GM23338 (cell line): ENCODE measurements around the gene CKS1B. TPM values are rescaled to one million over a fixed set of nuclear protein-coding genes. Genes with fewer than 3 reads are reported as not detected.

Experiments used
- ATAC-seq: fragments of 200-7000 bp; cut with Tn5 transposase; 3 replicates; pipeline ENCODE4 v1.9.1; 2020
- DNase-seq: peaks from one replicate; pipeline ENCODE4 v3.0.0-alpha.2; 2015; ENCODE audit warnings: low spot score
- H2AFZ ChIP-seq: fragments of 200-600 bp; sonication (generic); 2 replicates; pipeline ENCODE4 v1.8.0; 2016; ENCODE audit warnings: antibody characterized with exemption, mild to moderate bottlenecking, moderate library complexity
- H3F3A ChIP-seq: fragments of 200-600 bp; sonication (generic); replicated peaks from 2 replicates; pipeline ENCODE4 v1.8.0; 2017; ENCODE audit warnings: antibody characterized with exemption, mixed run types, low read depth
- H3K27ac ChIP-seq: fragments of 200-600 bp; sonication (generic); 2 replicates; pipeline ENCODE4 v1.6.1; 2016; ENCODE audit warnings: low read depth
- H3K27me3 ChIP-seq: fragments of 200-600 bp; sonication (generic); 2 replicates; pipeline ENCODE4 v1.8.0; 2016; ENCODE audit warnings: mild to moderate bottlenecking, mixed run types, moderate library complexity; ENCODE audit not compliant: insufficient read depth
- H3K36me3 ChIP-seq: fragments of 200-600 bp; sonication (generic); 2 replicates; pipeline ENCODE4 v1.8.0; 2016; ENCODE audit warnings: mild to moderate bottlenecking; ENCODE audit not compliant: insufficient read depth
- H3K4me1 ChIP-seq: fragments of 200-600 bp; sonication (generic); 2 replicates; pipeline ENCODE4 v1.8.0; 2016; ENCODE audit warnings: mild to moderate bottlenecking, moderate library complexity; ENCODE audit not compliant: insufficient read depth
- H3K4me2 ChIP-seq: fragments of 200-600 bp; sonication (generic); 2 replicates; pipeline ENCODE4 v1.7.1; 2017; ENCODE audit warnings: mixed run types
- H3K4me3 ChIP-seq: fragments of 200-600 bp; sonication (generic); 2 replicates; pipeline ENCODE4 v1.6.1; 2016; ENCODE audit warnings: mixed run types
- H3K79me2 ChIP-seq: fragments of 200-600 bp; sonication (generic); replicated peaks from 2 replicates; pipeline ENCODE4 v1.8.0; 2017; ENCODE audit warnings: mild to moderate bottlenecking; ENCODE audit not compliant: insufficient read depth
- H3K9me2 ChIP-seq: fragments of 200-600 bp; sonication (generic); 2 replicates; pipeline ENCODE4 v1.8.0; 2017; ENCODE audit not compliant: insufficient read depth
- H4K20me1 ChIP-seq: fragments of 200-600 bp; sonication (generic); replicated peaks from 2 replicates; pipeline ENCODE4 v1.8.0; 2017; ENCODE audit warnings: mild to moderate bottlenecking; ENCODE audit not compliant: insufficient read depth
- H3K27ac Mint-ChIP-seq: 2 replicates; pipeline ENCODE4 v1.8.0; 2020; ENCODE audit warnings: inconsistent platforms, mild to moderate bottlenecking, moderate library complexity, mixed read lengths
- H3K27me3 Mint-ChIP-seq: 3 replicates; pipeline ENCODE4 v1.8.0; 2022; ENCODE audit warnings: low read depth, mild to moderate bottlenecking, moderate library complexity, mixed read lengths, inconsistent platforms; ENCODE audit not compliant: insufficient read depth, poor library complexity
- H3K36me3 Mint-ChIP-seq: 3 replicates; pipeline ENCODE4 v1.8.0; 2021; ENCODE audit warnings: low read depth, mild to moderate bottlenecking, inconsistent platforms, moderate library complexity, mixed read lengths
- H3K4me1 Mint-ChIP-seq: 3 replicates; pipeline ENCODE4 v1.8.0; 2020; ENCODE audit warnings: mild to moderate bottlenecking, inconsistent platforms, mixed read lengths
- H3K4me3 Mint-ChIP-seq: 3 replicates; pipeline ENCODE4 v1.8.0; 2021; ENCODE audit warnings: moderate library complexity, mild to moderate bottlenecking, inconsistent platforms, mixed read lengths
- H3K9me3 Mint-ChIP-seq: 3 replicates; pipeline ENCODE4 v1.8.0; 2020; ENCODE audit warnings: moderate library complexity, mild to moderate bottlenecking, inconsistent platforms, mixed read lengths
- CREB1 ChIP-seq: fragments of 250-450 bp; sonication (Bioruptor Pico); IDR thresholded peaks from 2 replicates; pipeline ENCODE4 v1.5.0; 2020; ENCODE audit warnings: low read depth, mild to moderate bottlenecking, moderate library complexity
- CTCF ChIP-seq, 2 experiments: fragments of 200-600 bp in 1 of 2; sonication (generic) in 1 of 2; conservative IDR thresholded peaks; 2 replicates each; pipeline versions ENCODE4 v1.5.1 to v1.6.1; 2016 to 2017; ENCODE audit warnings: antibody characterized with exemption in 2 of 2, low read depth in 2 of 2, mild to moderate bottlenecking in 2 of 2, moderate library complexity in 1 of 2
- EZH2 ChIP-seq: fragments of 200-600 bp; sonication (generic); IDR thresholded peaks from one replicate; pipeline ENCODE4 v1.8.0; 2017; ENCODE audit warnings: antibody characterized with exemption, mild to moderate bottlenecking, low read depth; ENCODE audit not compliant: unreplicated experiment
- EZH2phosphoT487 ChIP-seq: fragments of 200-600 bp; sonication (generic); IDR thresholded peaks from one replicate; pipeline ENCODE4 v1.8.1; 2018; ENCODE audit warnings: antibody characterized with exemption; ENCODE audit not compliant: unreplicated experiment
- JUNB ChIP-seq: IDR thresholded peaks from one replicate; pipeline ENCODE4 v1.6.1; 2016; ENCODE audit warnings: antibody characterized with exemption; ENCODE audit not compliant: unreplicated experiment
- NANOG ChIP-seq: IDR thresholded peaks from 2 replicates; pipeline ENCODE4 v1.6.1; 2016; ENCODE audit warnings: antibody characterized with exemption, borderline replicate concordance
- POLR2AphosphoS5 ChIP-seq: IDR thresholded peaks from 2 replicates; pipeline ENCODE4 v1.6.1; 2016; ENCODE audit warnings: antibody characterized with exemption, low read depth
- STAT1 ChIP-seq: IDR thresholded peaks from one replicate; pipeline ENCODE4 v1.6.1; 2016; ENCODE audit warnings: antibody characterized with exemption; ENCODE audit not compliant: unreplicated experiment
- ZNF114 ChIP-seq: fragments of 250-450 bp; sonication (Bioruptor Pico); IDR thresholded peaks from 2 replicates; pipeline ENCODE4 v1.5.0; 2020; ENCODE audit warnings: mild to moderate bottlenecking, moderate library complexity
- ZNF331 ChIP-seq: fragments of 250-450 bp; sonication (Bioruptor Pico); IDR thresholded peaks from 2 replicates; pipeline ENCODE4 v1.5.0; 2020; ENCODE audit warnings: low read depth, mild to moderate bottlenecking, moderate library complexity
- polyA plus RNA-seq: library from polyadenylated mRNA; unstranded; fragments of >200 nt; fragmentation: Nextera tagmentation; extraction: Ambion mirVana; gene quantifications from 2 replicates; pipeline ENCODE4 v1.2.1, GENCODE V29; 2016
- total RNA-seq: library from RNA; depleted of rRNA; stranded (reverse); fragments of >200 nt; shearing (Covaris generic); gene quantifications from 2 replicates; pipeline ENCODE4 v1.2.3, GENCODE V29; 2014
- TF ChIP-seq, protein P1 (sequence below): IDR thresholded peaks from 2 replicates; pipeline ENCODE4 v1.6.1; 2016; ENCODE audit warnings: antibody characterized with exemption
- TF ChIP-seq, protein P2 (sequence below): fragments of 250-450 bp; sonication (Bioruptor Pico); IDR thresholded peaks from 2 replicates; pipeline ENCODE4 v1.5.0; 2020; ENCODE audit warnings: mild to moderate bottlenecking, moderate library complexity
- TF ChIP-seq, protein P3 (sequence below): IDR thresholded peaks from one replicate; pipeline ENCODE4 v1.6.1; 2018; ENCODE audit warnings: antibody characterized with exemption; ENCODE audit not compliant: unreplicated experiment

Gene CKS1B
- total and polyA plus RNA-seq, 2 experiments from 2014 or later: 296 to 617 TPM

DNA sequence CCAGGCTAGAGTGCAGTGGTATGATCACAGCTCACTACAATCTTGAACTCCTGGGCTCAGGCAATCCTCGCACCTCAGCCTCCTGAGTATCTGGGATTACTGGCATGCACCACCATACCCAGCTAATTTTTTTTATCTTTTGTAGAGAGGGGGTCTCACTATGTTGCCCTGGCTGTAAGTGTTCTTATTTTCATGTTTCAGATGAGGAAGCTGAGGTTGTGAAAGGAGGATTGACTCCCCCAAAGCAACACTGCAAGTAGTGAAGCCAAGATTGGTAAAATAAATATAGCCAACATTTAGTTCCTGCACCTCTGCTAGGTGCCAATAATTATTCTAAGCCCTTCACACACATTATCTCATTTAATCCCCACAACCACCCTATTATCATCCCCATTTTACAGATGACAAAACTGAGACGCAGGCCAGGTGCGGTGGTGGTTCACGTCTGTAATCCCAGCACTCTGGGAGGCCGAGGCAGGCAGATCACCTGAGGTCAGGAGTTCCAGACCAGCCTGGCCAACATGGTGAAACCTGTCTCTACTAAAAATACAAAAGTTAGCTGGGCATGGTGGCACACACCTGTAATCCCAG is 40.0 kb upstream of the CKS1B start:
- Histone ChIP-seq H3K27me3 (no peaks in the 10 kb centered on the region; the same call in 1 of the 2 replicates), H3K9me2 (no peaks in the 10 kb centered on the region; the same call in 1 of the 2 replicates), H3K36me3 (no peaks in the 10 kb centered on the region), H3K4me3 (no peak overlapping the region), H3K27ac (no peak overlapping the region), H3F3A (peaks cover 10% of the 10 kb centered on the region), H3K79me2 (no peaks in the 10 kb centered on the region; the same call in 1 of the 2 replicates), H2AFZ (no peak overlapping the region), H3K4me2 (no peak overlapping the region), H3K4me1 (peaks cover 13% of the 10 kb centered on the region), H4K20me1 (no peaks in the 10 kb centered on the region)
- peaks cover 4% of the 10 kb centered on the region; the same call in 1 of the 3 replicates for H3K36me3 Mint-ChIP-seq
- no peak overlapping the region for H3K27ac Mint-ChIP-seq
- ATAC-seq (no peak), DNase-seq (no peak)
- no peak overlapping the region; the same call in 2 of the 3 replicates for H3K4me3 Mint-ChIP-seq
- TF ChIP-seq ZNF331 (CRISPR knock-in tag) (no peak), JUNB (no peak), EZH2phosphoT487 (no peak), CTCF (conservative IDR thresholded peaks at IDR 0.05; ENCODE audit: low read depth in 2 of 2) (no peak), EZH2 (no peak), POLR2AphosphoS5 (no peak), ZNF114 (CRISPR knock-in tag) (no peak), CREB1 (CRISPR knock-in tag) (no peak), STAT1 (no peak), NANOG (no peak)
- TF ChIP-seq, protein P1, sequence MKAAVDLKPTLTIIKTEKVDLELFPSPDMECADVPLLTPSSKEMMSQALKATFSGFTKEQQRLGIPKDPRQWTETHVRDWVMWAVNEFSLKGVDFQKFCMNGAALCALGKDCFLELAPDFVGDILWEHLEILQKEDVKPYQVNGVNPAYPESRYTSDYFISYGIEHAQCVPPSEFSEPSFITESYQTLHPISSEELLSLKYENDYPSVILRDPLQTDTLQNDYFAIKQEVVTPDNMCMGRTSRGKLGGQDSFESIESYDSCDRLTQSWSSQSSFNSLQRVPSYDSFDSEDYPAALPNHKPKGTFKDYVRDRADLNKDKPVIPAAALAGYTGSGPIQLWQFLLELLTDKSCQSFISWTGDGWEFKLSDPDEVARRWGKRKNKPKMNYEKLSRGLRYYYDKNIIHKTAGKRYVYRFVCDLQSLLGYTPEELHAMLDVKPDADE: no peak
- TF ChIP-seq, protein P2, sequence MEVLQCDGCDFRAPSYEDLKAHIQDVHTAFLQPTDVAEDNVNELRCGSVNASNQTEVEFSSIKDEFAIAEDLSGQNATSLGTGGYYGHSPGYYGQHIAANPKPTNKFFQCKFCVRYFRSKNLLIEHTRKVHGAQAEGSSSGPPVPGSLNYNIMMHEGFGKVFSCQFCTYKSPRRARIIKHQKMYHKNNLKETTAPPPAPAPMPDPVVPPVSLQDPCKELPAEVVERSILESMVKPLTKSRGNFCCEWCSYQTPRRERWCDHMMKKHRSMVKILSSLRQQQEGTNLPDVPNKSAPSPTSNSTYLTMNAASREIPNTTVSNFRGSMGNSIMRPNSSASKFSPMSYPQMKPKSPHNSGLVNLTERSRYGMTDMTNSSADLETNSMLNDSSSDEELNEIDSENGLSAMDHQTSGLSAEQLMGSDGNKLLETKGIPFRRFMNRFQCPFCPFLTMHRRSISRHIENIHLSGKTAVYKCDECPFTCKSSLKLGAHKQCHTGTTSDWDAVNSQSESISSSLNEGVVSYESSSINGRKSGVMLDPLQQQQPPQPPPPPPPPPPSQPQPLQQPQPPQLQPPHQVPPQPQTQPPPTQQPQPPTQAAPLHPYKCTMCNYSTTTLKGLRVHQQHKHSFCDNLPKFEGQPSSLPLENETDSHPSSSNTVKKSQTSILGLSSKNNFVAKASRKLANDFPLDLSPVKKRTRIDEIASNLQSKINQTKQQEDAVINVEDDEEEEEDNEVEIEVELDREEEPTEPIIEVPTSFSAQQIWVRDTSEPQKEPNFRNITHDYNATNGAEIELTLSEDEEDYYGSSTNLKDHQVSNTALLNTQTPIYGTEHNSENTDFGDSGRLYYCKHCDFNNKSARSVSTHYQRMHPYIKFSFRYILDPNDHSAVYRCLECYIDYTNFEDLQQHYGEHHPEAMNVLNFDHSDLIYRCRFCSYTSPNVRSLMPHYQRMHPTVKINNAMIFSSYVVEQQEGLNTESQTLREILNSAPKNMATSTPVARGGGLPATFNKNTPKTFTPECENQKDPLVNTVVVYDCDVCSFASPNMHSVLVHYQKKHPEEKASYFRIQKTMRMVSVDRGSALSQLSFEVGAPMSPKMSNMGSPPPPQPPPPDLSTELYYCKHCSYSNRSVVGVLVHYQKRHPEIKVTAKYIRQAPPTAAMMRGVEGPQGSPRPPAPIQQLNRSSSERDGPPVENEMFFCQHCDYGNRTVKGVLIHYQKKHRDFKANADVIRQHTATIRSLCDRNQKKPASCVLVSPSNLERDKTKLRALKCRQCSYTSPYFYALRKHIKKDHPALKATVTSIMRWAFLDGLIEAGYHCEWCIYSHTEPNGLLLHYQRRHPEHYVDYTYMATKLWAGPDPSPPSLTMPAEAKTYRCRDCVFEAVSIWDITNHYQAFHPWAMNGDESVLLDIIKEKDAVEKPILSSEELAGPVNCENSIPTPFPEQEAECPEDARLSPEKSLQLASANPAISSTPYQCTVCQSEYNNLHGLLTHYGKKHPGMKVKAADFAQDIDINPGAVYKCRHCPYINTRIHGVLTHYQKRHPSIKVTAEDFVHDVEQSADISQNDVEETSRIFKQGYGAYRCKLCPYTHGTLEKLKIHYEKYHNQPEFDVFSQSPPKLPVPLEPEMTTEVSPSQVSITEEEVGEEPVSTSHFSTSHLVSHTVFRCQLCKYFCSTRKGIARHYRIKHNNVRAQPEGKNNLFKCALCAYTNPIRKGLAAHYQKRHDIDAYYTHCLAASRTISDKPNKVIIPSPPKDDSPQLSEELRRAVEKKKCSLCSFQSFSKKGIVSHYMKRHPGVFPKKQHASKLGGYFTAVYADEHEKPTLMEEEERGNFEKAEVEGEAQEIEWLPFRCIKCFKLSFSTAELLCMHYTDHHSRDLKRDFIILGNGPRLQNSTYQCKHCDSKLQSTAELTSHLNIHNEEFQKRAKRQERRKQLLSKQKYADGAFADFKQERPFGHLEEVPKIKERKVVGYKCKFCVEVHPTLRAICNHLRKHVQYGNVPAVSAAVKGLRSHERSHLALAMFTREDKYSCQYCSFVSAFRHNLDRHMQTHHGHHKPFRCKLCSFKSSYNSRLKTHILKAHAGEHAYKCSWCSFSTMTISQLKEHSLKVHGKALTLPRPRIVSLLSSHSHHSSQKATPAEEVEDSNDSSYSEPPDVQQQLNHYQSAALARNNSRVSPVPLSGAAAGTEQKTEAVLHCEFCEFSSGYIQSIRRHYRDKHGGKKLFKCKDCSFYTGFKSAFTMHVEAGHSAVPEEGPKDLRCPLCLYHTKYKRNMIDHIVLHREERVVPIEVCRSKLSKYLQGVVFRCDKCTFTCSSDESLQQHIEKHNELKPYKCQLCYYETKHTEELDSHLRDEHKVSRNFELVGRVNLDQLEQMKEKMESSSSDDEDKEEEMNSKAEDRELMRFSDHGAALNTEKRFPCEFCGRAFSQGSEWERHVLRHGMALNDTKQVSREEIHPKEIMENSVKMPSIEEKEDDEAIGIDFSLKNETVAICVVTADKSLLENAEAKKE (CRISPR knock-in tag): no peak
- TF ChIP-seq, protein P3, sequence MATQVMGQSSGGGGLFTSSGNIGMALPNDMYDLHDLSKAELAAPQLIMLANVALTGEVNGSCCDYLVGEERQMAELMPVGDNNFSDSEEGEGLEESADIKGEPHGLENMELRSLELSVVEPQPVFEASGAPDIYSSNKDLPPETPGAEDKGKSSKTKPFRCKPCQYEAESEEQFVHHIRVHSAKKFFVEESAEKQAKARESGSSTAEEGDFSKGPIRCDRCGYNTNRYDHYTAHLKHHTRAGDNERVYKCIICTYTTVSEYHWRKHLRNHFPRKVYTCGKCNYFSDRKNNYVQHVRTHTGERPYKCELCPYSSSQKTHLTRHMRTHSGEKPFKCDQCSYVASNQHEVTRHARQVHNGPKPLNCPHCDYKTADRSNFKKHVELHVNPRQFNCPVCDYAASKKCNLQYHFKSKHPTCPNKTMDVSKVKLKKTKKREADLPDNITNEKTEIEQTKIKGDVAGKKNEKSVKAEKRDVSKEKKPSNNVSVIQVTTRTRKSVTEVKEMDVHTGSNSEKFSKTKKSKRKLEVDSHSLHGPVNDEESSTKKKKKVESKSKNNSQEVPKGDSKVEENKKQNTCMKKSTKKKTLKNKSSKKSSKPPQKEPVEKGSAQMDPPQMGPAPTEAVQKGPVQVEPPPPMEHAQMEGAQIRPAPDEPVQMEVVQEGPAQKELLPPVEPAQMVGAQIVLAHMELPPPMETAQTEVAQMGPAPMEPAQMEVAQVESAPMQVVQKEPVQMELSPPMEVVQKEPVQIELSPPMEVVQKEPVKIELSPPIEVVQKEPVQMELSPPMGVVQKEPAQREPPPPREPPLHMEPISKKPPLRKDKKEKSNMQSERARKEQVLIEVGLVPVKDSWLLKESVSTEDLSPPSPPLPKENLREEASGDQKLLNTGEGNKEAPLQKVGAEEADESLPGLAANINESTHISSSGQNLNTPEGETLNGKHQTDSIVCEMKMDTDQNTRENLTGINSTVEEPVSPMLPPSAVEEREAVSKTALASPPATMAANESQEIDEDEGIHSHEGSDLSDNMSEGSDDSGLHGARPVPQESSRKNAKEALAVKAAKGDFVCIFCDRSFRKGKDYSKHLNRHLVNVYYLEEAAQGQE: no peak
- peaks cover 20% of the 10 kb centered on the region for H3K27me3 Mint-ChIP-seq
- H3K9me3 Mint-ChIP-seq: peaks cover 3% of the 10 kb centered on the region; the same call in 1 of the 3 replicates
- H3K4me1 Mint-ChIP-seq: peaks cover 11% of the 10 kb centered on the region
